Gastrocnemius medialis (tissue), 4 donors: Measurements from ENCODE around the gene LAP3. TPM values are rescaled to one million over a fixed set of nuclear protein-coding genes. Genes with fewer than 3 reads are reported as not detected.

Source experiments
- ATAC-seq, 2 donors: fragments of 150-250 bp; one replicate each; pipeline ENCODE4 v1.9.1; 2016
- DNase-seq, 2 donors: peaks; one replicate each; pipeline ENCODE4 v3.0.0-alpha.2; 2019
- H3K27ac ChIP-seq, 4 donors: fragments of 200-600 bp; sonication (generic); 1 replicate in 1 of 4; 2 replicates in 3 of 4; pipeline ENCODE4 v1.5.1; 2016 to 2018; ENCODE audit warnings: mild to moderate bottlenecking in 2 of 4, moderate library complexity in 1 of 4
- H3K27me3 ChIP-seq, 3 donors: fragments of 200-600 bp; sonication (generic) in 2 of 3; 1 replicate in 1 of 3; 2 replicates in 2 of 3; pipeline versions ENCODE4 v1.5.1 to v1.6.0; 2016 to 2019; ENCODE audit warnings: mild to moderate bottlenecking in 1 of 3, moderate library complexity in 1 of 3
- H3K36me3 ChIP-seq, 2 donors: fragments of 200-600 bp; sonication (generic) in 1 of 2; one replicate each; pipeline ENCODE4 v1.5.1; 2017 to 2018
- H3K4me1 ChIP-seq, 2 donors: fragments of 200-600 bp; sonication (generic) in 1 of 2; one replicate each; pipeline ENCODE4 v1.5.1; 2016 to 2017; ENCODE audit warnings: mild to moderate bottlenecking in 2 of 2
- H3K4me3 ChIP-seq, 4 donors: fragments of 200-600 bp; sonication (generic) in 3 of 4; 1 replicate in 1 of 4; 2 replicates in 3 of 4; pipeline ENCODE4 v1.5.1; 2016 to 2019; ENCODE audit warnings: mild to moderate bottlenecking in 2 of 4
- H3K9me3 ChIP-seq, 3 donors: fragments of 200-600 bp; sonication (generic) in 2 of 3; 1 replicate in 1 of 3; 2 replicates in 2 of 3; pipeline ENCODE4 v1.5.1; 2016 to 2019
- CTCF ChIP-seq, 5 experiments: fragments of 450-650 bp in 3 of 5; fragments of 200-600 bp in 2 of 5; sonication (generic) in 2 of 5; IDR thresholded peaks in 4 of 5; conservative IDR thresholded peaks in 1 of 5; 1 replicate in 4 of 5; 2 replicates in 1 of 5; pipeline ENCODE4 v1.5.1; 2016 to 2019; ENCODE audit warnings: antibody characterized with exemption in 5 of 5, mild to moderate bottlenecking in 3 of 5, moderate library complexity in 3 of 5
- POLR2A ChIP-seq, 2 donors: fragments of 450-650 bp; IDR thresholded peaks; one replicate each; pipeline ENCODE4 v1.6.1; 2017; ENCODE audit warnings: antibody characterized with exemption in 2 of 2, mild to moderate bottlenecking in 2 of 2, moderate library complexity in 2 of 2
- in situ Hi-C, 4 donors: fragments of 200-750 bp; cut with MboI; loops; one replicate each; pipeline versions ENCODE4 v1.15.0 to v1.8.0; 2017; ENCODE audit warnings: low sequenced_read_pairs in 4 of 4
- intact Hi-C: fragments of 100-400 bp; cut with DNase I; formaldehyde crosslinking; loops from one replicate; pipeline ENCODE4 v1.15.1; 2023; ENCODE audit warnings: low total_unique reads
- total RNA-seq, 4 donors: library from RNA; depleted of rRNA; stranded (reverse); fragments of >200 nt; gene quantifications; one replicate each; pipeline versions ENCODE4 v1.1.0 to v1.2.3, GENCODE V29; 2016

LAP3 gene
- total RNA-seq, 4 donors from 2014 or later = 63.7 to 85.2 (median 76.5) TPM

DNA sequence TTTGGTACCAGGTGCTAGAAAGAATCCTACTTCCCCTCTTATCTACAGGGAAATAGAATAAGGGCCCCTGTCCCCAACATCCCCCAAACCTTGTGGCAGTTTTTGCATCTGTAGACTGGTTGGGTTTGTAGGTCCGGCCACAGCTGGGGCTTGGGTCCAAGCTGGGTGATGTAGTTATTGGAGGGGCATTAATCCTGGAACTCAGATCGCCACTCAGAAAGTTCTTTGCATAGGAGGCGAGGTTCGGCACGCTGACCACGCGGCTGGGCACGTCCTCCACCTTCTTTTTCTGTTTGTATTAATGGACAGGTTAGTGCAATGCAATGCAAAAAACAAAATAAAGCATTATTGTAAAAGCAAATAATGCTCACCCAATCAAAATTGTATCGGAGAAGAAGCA is 56.6 kb downstream of the LAP3 start:
- intact Hi-C loops (no loop called here), in situ Hi-C loops (loop anchor here in 2 of 4 donors (10.0 kb wide), 2 partner anchors 79 to 89 kb away; no protein-coding TSS in a partner anchor)
- DNase-seq (no peak), ATAC-seq (no peak)
- Histone ChIP-seq H3K4me3 (no peak overlapping the region), H3K36me3 (peaks cover 0 to 73% of the 10 kb centered on the region in 2 donors), H3K4me1 (peaks cover under 1 to 11% of the 10 kb centered on the region in 2 donors), H3K27ac (peak overlapping the region in 2 of 4 donors; percentile 2 to 42), H3K27me3 (no peaks in the 10 kb centered on the region), H3K9me3 (no peaks in the 10 kb centered on the region)
- TF ChIP-seq POLR2A (IDR thresholded peaks at IDR 0.05) (no peak), CTCF (IDR thresholded peaks at IDR 0.05 in 4 of 5, conservative IDR thresholded peaks at IDR 0.05 in 1 of 5) (no peak)

GRCh38 chr4:17635056-17635455 is 58.1 kb downstream of the LAP3 start:
- TF ChIP-seq CTCF (IDR thresholded peaks at IDR 0.05 in 4 of 5, conservative IDR thresholded peaks at IDR 0.05 in 1 of 5) = no peak
- TF ChIP-seq POLR2A (IDR thresholded peaks at IDR 0.05) = no peak
- DNase-seq (no peak), ATAC-seq (no peak)
- Histone ChIP-seq H3K4me3 (no peak overlapping the region), H3K27ac (peak overlapping the region in 2 of 4 donors; percentile 9 to 43), H3K27me3 (no peaks in the 10 kb centered on the region), H3K9me3 (no peaks in the 10 kb centered on the region), H3K4me1 (peaks cover 0 to 4% of the 10 kb centered on the region in 2 donors), H3K36me3 (peaks cover 0 to 59% of the 10 kb centered on the region in 2 donors)
- intact Hi-C loops = loop anchor here (2.0 to 5.0 kb wide), 2 partner anchors 20 to 172 kb away; partner anchors contain the start of gene MED28
- in situ Hi-C loops = loop anchor here (5.0 to 10.0 kb wide), 3 partner anchors 80 to 90 kb away; no protein-coding TSS in a partner anchor

DNA sequence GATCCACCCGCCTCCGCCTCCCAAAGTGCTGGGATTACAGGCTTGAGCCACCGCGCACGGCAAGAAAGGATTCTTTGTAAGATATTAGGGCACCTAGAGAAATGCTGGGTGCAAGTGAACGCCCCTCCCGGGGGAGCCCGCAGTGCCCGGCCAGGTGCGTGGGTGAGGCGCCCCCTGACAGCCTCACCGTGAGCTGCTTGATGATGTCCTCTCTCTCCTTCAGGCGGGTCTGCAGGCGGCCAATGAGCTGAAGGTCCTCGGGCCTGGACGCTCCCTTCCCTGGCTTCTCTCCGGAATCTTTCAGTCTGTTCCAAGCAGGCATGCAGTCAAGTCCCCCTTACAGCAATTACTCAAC is 59.3 kb downstream of the LAP3 start:
- Histone ChIP-seq H3K4me3 (no peak overlapping the region), H3K27me3 (no peaks in the 10 kb centered on the region), H3K36me3 (peaks cover 0 to 46% of the 10 kb centered on the region in 2 donors), H3K9me3 (no peaks in the 10 kb centered on the region), H3K27ac (peak overlapping the region in 3 of 4 donors; percentile 12 to 43 (median 43)), H3K4me1 (peaks cover 0 to 5% of the 10 kb centered on the region in 2 donors)
- ATAC-seq (peak; percentile 9 to 29), DNase-seq (no peak)
- TF ChIP-seq POLR2A (IDR thresholded peaks at IDR 0.05) (no peak), CTCF (IDR thresholded peaks at IDR 0.05 in 4 of 5, conservative IDR thresholded peaks at IDR 0.05 in 1 of 5) (no peak)
- in situ Hi-C loops (loop anchor here (5.0 to 10.0 kb wide), 3 partner anchors 82 to 92 kb away; no protein-coding TSS in a partner anchor), intact Hi-C loops (loop anchor here (1.0 to 5.0 kb wide), 4 partner anchors 38 to 171 kb away; no protein-coding TSS in a partner anchor)

DNA sequence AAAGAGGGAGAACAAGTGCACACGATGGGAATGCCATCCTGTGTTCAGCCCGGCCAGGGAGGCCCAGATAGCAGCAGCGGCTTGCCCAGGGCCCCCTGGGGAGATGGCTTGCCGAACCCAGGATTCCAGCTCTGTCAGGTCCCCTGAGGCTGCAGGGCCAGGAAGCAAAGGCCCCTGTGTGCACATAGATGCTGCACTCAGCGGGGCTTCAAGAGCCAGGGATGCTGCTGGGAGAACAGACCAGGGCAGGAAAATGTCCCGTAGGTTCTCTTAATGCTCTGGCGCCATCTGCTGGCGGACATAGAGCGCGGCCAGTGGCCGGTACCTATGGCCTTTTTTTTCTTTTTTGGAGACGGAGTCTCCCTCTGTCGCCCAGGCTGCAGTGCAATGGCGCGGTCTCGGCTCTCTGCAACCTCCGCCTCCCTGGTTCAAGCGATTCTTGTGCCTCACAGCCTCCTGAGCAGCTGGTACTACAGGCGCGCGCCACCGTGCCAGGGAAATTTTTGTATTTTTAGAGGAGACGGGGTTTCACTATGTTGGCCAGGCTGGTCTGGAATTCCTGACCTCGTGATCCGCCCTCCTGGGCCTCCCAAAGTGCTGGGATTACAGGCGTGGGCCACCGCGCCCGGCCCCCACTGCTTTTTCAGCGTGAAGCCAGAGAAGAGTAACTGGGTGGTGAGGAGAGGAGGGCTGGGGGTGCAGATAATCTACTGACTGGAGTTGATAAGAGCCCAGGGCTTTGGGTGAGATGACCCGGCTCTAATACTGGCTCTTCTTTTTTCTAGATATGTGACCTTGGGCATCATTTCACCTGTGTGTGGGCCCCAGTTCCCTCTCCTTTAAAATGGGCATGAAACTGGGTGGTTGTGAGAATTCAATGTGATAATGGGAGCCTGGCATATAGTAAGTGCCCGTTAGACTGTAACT is 60.0 kb downstream of the LAP3 start:
- H3K9me3 ChIP-seq = no peaks in the 10 kb centered on the region
- TF ChIP-seq POLR2A (IDR thresholded peaks at IDR 0.05) (peak in 1 of 2 donors; percentile 12), CTCF (IDR thresholded peaks at IDR 0.05 in 4 of 5, conservative IDR thresholded peaks at IDR 0.05 in 1 of 5) (peak; percentile 84 to 96 (median 92))
- peaks cover 0 to 40% of the 10 kb centered on the region in 2 donors for H3K36me3 ChIP-seq
- in situ Hi-C loops = loop anchor here (5.0 to 10.0 kb wide), 3 partner anchors 82 to 92 kb away; no protein-coding TSS in a partner anchor
- intact Hi-C loops = loop anchor here (1.0 to 5.0 kb wide), 4 partner anchors 38 to 170 kb away; no protein-coding TSS in a partner anchor
- H3K4me3 ChIP-seq = no peak overlapping the region
- DNase-seq = peak; percentile 49 to 71
- H3K27me3 ChIP-seq = no peaks in the 10 kb centered on the region
- peak overlapping the region in 2 of 4 donors; percentile 28 to 43 for H3K27ac ChIP-seq
- H3K4me1 ChIP-seq = peaks cover 0 to 5% of the 10 kb centered on the region in 2 donors
- ATAC-seq = peak; percentile 76 to 82
